Stimulated activated CD4-positive, alpha-beta T cell treated with anti-CD3 and anti-CD28 coated beads, Interleukin-4, amount 100 ng/mL, for 48 hours (primary cell): ENCODE results near the gene RETREG1.
A peak's percentile ranks its signal among the peaks of the same experiment; 100 is the strongest.

Experiments used
- DNase-seq, 2 donors: peaks; one replicate each; pipeline ENCODE4 v3.0.0-alpha.2; 2020; ENCODE audit warnings: low read depth in 2 of 2

Gene RETREG1

DNA sequence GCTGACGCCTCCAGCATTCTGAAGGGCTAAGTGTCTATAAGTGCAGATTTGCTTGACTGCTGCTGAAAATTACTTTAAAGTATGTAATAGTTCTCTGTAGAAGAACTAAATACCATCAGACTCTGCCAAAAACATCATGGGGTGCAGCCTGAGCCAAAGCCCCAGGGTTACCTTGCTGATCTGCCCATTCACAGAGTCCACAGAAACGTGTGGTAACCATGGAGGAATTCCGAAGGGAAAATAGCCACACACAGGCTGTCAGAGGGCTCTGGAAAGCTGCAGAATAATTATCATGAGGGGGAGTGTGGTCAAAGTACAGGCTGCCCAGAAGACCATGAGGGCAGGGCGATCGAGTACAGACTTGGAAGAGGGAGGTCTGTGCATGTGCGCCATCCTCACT is 36.4 kb downstream of the RETREG1 start:
- DNase-seq, result no peak

DNA sequence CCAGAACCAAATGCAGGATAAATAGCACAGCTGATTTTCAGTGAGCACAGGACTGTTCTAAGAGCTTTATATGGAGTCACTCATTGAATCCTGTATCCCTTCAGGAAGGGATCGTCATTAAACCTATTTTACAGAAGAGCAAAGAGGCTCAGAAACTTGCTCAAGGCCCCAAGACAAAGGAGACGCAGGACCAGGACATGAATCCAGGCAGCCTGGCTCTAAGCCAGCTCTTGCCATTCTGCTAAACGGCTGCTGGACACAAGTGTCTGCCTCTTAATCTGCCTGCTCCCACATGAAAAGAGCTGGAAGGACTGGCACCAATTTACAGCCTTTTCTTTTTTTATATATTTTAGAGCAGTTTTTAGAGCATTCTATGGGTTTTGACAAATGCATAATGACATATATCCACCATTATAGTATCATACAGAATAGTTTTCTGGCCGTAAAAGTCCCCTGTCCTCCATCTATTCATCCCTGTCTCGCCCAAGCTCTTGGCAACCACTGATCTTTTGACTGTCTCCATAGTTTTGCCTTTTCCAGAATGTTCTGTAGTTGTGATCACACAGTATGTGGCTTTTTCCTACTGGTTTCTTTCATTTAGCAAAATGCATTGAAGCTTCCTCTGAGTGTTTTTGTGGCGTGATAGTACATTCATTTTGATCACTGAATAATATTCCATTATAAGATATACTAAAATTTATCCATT is 37.5 kb downstream of the RETREG1 start:
- DNase-seq, result no peak

- no peak for DNase-seq
These were observed 38.3 kb downstream of the RETREG1 start for GRCh38 chr5:16578474-16578883.

DNA sequence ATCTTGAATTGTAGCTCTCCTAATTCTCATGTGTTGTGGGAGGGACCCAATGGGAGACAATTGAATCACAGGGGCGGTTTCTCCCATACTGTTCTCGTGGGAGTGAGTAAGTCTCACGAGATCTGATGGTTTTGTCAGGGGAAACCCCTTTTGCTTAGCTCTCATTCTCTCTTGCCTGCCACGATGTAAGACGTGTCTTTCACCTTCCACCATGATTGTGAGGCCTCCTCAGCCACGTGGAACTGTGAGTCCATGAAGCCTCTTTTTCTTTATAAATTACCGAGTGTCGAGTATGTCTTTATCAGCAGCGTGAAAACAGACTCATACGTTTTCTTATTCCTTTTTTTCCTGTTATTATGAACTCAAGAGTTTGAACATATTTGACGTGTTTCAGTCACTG is 39.1 kb downstream of the RETREG1 start:
- no peak for DNase-seq

GRCh38 chr5:16574789-16575721 is 41.7 kb downstream of the RETREG1 start:
- no peak for DNase-seq

DNA sequence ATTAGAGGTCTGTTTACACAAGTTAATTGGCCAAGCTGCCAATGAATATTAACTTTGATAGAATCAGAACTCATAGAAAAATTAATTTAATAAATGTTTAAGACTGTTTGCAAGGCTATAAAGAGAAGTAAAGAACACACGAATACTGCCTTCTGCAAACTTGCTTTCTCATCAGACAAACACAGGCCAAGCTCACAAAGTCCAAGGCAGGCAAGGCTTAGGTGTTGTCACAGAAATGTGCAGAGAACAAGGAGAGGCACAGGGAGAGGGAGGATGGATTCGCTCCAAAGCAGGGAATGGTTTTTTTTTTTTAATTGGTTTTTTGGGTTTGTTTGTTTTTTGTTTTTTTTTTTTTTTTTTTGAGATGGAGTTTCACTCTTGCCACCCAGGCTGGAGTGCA is 43.4 kb downstream of the RETREG1 start:
- no peak for DNase-seq

GRCh38 chr5:16572289-16573015 is 44.3 kb downstream of the RETREG1 start:
- no peak for DNase-seq

GRCh38 chr5:16571016-16571415 is 45.8 kb downstream of the RETREG1 start:
- no peak for DNase-seq

DNA sequence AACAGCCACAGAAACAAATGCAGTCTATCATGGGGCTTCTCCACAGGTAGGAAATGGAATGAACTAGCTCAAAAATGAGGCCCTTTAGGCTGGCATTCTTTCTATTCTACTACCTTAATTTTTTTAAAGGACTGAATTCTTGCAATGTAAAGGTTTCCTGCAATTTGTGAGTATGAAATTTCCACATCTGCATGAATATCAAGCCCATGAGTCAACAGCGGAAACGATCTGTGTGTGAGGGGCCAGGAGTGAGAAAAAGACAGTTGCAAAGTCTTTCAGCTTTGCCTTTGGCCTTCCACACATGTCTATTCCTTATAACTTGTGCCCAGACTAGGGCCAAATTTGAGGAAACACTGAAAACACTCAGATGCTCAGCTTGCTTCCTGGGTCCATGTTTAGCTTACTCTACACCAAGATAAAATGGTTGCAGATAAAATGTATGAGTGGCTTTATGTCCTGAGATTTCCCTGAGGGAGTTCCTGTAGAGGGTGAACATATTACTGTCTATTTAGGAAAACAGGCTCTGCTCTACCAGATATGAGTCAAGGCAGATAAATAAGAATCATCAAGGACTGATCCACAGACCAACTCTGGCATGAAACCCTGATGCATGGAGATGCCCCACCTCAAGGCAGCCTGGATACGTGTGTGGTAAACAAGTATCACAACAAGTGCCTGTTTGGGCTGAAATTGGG is 46.5 kb downstream of the RETREG1 start:
- no peak for DNase-seq

DNA sequence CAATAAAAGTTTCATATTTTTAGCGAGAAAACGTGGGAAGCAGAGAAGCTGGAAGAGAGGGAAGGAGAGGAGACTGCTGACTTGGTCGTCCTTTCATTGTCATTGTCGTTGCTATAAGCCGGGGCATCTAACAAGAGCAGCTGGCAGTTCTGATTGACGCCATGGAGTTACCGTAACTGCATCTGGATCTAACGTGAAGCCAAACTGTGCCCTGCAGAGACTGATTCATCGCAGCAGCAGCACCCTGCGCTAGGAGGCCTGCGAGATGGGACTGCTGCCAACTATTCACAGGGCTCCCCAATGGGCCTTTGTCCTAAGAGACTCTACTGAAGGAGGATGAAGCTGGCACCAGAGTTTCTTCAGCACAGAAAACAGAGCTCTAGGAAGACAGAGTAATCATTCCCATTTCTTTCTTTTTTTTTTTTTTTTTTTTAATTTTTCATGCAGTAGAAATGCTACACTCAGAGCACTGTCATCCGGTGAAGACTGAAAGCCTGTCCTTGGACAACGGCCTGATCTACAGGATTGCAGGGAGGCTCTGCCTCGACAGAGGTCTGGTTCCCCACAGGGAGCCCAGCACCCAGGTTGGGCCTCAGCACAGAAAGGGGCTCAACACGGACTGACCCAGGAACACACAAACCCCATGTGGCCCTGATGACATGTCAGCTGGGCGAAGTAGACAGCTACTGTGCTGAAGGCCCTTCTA is 47.8 kb downstream of the RETREG1 start:
- DNase-seq, result no peak

- DNase-seq, result no peak
These were observed 49.4 kb downstream of the RETREG1 start for GRCh38 chr5:16567365-16567764.

DNA sequence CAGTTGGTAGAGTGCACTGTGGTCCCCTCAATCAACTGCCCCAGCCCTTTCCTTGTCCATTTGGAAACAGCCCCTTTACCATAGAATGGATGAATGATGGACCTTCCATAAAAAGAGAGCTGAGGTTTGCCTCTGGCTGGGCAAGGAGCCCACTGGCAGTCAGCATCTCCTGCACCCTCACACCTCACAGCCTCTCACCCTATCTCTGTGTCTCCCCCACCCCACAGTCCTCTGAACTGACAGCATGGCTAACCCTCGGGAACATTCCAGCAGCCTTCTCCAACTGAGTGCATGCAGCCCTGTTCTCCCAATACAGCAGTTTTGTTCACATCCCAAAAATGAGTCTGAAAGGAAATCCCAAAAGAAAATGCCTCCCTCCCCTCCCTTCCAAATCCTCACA is 51.7 kb downstream of the RETREG1 start:
- no peak for DNase-seq

GRCh38 chr5:16564248-16564867 is 52.4 kb downstream of the RETREG1 start:
- no peak for DNase-seq

- no peak for DNase-seq
These were observed 53.1 kb downstream of the RETREG1 start for GRCh38 chr5:16563686-16564085.

- no peak for DNase-seq
These were observed 55.1 kb downstream of the RETREG1 start for GRCh38 chr5:16561660-16562059.

DNA sequence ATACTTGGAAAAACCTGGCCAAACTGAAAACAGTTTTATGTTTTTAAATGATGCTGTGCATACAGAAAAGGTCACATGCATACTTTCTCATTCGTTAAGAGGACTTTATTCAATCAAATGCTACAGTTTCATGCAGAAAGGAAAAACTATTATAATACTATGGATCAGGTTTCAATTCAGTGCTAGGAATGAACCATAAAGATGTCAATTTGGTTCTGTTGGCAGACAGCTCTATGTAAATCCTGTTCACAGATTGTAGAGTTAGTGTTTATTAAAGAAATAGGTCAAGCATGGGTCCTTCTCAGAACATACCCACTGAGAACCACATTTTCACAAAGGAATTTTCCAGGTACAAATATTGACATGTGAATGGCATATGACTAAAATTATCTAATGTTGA is 57.1 kb downstream of the RETREG1 start:
- no peak for DNase-seq

DNA sequence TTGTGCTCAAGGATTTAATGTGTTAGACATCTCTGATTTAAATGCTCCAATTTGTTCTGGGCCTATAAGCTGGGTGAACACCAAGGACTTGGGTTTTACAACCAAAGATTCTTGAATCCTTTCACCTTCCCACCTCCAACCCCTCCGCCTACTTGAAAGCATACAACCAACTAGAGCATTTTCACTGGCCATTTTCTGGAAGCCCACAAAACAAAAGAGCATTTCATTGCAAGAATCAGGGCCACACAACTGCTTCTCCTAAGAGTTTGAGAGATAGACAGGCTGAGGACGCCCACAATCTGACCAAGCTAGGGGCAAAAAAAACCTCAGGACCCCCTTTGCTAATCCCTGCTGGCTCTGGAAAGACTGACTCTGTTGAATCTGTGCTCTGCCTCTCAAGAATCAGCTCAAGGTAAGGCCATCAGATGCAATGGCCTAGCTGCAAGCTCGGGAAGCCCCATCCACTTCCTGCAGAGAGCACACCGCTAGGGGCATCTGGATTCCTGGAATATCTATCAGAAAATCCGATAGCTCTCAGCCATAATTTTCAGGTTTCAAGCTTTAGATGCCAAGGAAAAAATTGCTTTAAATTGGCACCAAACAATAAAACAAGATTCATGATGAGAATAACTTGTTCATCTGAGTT is 57.7 kb downstream of the RETREG1 start:
- DNase-seq, result no peak

DNA sequence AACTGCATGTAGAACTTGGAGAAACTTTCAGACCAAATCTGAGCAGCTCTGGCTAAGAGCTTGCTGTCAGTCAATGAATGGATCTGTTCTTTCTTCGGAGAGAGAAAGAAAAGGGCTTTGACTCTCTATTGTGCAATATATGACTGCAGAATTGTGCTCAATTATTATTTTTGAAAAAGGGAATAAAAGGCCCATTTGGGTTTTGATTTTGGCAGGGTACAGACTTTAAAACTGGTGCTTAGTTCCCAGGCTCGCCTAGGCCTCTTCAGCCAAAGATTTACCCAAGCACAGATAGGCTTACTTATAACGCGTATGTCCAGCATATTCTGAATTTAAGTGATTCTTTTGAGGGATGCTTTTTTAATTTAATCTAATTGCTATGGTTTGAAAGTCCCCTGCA is 59.3 kb downstream of the RETREG1 start:
- DNase-seq, result no peak

DNA sequence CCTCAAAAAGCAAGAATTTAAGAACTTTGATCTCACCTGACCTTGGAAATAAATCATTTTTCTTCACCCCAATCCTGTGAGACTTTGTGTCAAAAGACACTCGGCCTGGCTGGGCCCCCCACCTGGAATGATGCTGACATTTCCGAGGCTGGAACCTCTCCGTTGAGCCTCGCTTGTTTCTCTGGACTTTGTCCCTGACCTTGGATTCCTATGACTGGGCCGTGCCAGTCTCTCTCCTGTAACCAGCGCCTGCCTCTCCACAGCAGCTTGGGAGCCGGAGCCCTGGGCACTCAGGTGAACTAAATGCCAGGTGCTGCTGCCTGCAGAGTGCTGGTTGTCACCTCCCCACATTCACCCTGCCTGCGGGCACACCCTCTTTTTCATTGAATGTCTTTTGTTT is 62.7 kb downstream of the RETREG1 start:
- no peak for DNase-seq

DNA sequence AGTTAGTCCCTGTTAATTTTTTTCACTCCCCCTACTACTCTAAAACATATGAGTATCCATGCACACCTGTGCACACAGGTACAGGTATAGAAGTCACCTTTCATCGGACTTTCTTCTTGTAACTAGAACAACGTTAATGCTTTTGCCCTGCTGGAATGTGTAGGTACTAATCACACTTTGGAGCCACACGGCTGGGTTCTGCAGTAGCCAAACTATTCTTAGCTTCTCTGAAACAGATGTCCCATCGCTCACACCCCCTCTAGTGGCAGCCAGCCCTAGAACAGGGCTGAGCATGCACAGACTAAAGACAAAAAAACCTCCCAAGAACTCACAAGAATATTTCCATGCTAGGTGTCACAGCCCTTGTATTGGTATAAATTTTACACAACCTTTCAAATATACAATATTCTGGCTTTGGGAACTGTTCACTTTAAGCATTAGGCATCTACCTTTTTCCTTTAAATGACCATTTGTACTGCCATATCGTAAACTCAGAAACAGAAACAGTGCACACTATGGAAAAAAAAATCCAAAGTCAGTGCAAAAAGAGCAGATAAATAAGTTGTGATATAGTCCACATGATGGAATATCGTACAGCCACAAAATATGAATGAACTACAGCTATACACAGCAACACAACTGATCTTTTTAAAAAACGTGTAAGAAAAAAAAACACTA is 64.0 kb downstream of the RETREG1 start:
- peak; percentile 44 to 63 for DNase-seq
